ENCODE data around the gene SLC19A1.

The SLC19A1 gene

DNA sequence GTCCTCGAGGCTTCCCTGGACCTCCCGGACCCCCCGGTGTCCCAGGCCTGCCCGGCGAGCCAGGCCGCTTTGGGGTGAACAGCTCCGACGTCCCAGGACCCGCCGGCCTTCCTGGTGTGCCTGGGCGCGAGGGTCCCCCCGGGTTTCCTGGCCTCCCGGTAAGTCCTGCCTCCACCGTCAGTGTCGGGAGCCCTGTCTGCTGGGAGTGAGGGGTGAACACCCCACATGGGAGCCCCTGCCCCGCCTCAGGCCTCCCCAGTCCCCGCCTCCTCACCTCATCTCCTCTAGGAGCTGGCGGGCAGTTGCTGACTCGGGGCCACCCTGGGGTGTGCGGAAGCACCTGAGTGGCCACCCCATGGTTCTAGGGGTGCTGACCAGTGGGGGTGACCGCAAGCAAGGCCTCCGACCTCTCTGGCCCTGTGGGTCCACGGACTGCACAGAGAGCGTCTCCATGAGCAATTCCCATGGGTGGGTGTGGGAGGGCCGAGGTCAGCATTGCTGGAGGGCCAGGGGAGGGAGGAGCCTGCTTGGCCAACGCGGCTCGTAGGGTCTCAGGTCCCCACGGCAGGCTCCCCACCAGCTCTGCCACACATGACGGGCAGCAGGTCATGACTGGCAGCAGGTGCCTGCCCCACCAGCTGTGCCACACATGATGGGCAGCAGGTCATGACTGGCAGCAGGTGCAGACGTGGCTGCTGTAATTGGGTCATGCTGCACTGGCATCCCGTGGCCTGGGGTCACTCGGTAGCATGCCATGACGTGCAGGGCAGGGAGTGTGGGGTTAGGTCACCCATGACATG lies 61.3 kb downstream of the SLC19A1 start:
- no peak for DNase-seq (ENCODE audit: low read depth in 2 of 2)
- TF ChIP-seq, protein P1, sequence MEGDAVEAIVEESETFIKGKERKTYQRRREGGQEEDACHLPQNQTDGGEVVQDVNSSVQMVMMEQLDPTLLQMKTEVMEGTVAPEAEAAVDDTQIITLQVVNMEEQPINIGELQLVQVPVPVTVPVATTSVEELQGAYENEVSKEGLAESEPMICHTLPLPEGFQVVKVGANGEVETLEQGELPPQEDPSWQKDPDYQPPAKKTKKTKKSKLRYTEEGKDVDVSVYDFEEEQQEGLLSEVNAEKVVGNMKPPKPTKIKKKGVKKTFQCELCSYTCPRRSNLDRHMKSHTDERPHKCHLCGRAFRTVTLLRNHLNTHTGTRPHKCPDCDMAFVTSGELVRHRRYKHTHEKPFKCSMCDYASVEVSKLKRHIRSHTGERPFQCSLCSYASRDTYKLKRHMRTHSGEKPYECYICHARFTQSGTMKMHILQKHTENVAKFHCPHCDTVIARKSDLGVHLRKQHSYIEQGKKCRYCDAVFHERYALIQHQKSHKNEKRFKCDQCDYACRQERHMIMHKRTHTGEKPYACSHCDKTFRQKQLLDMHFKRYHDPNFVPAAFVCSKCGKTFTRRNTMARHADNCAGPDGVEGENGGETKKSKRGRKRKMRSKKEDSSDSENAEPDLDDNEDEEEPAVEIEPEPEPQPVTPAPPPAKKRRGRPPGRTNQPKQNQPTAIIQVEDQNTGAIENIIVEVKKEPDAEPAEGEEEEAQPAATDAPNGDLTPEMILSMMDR (IDR thresholded peaks at IDR 0.05; ENCODE audit: low read depth, low read length), result no peak
- no peak overlapping the region for H3K4me3 ChIP-seq (replicated peaks in 1 of 2; ENCODE audit: low read depth in 2 of 2, low read length in 2 of 2)

DNA sequence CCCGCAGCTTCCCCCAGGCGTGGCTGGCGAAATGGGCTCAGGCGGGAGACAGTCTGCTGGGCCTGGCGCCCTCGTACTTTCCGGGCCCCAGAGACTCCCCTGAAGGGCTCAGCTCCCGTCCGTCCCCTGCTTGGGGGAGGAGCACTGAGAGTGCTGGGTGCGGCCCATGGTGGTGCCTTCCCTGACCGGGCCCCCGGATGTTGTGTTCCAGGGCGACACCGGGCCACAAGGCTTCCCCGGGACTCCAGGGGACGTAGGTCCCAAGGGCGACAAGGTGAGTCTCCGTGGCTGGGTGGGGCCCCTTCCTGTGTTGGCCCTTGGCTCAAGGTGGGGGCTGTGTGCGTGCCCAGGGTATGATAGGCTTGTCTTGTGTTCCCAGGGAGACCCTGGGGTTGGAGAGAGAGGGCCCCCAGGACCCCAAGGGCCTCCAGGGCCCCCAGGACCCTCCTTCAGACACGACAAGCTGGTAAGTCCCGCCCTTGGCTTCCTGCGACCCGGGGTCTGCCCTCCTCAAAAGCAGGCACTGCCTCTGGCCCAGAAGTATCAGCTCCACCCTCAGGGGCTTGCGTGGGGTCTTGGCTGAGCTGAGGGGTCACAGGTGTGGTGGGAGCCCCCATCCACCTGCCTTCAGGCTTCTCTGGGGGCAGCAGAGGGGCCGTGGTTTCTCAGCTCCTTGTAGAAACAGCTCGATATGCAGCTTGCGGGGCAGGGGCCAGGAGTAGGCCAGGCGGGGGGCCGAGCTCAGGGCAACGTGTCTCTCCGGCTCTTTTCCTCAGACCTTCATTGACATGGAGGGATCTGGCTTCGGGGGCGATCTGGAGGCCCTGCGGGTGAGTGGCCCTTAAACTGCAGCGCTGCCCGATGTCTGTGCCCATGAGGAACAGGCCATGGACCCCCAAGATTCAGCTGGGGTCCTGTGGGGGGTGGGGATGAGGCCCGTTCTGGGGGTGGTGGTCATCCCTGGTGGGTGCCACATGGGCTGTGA lies 62.3 kb downstream of the SLC19A1 start:
- no peak for DNase-seq (ENCODE audit: low read depth in 2 of 2)
- no peak overlapping the region for H3K4me3 ChIP-seq (replicated peaks in 1 of 2; ENCODE audit: low read depth in 2 of 2, low read length in 2 of 2)
- TF ChIP-seq, protein P1 (IDR thresholded peaks at IDR 0.05; ENCODE audit: low read depth, low read length), result no peak

DNA sequence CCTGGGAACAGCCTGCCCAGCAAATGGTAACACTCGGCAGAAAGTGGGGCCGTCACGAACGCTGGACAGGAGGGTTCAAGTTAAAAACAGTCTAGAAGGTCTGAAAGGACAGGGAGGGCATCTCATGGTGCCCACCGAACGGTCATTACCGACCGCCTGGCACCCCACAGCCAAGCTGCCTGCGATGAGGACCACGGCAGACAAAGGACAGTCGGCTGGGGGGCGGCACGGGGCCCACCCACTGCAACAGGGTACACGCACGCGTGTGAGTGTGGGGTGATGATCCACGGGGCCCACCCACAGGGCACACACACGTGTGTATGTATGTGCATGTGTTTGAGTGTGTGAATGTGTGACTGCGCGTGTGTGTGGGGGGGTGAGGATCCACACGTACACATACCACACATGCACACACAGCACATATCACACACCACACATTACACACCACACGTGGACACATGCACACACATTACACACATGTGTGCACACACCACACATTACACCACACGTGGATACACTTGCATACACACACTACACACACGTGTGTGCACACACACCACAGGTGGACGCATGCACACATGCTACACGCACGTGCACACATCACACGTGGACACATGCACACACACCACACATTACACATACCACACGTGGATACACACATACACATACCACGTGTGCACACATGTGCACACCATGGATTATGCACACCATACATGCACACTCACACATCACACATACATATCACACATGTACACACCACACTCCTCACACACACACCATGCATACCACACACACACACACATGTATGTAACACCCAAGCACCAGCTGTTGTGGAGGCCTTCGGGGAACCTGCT lies 63.2 kb downstream of the SLC19A1 start:
- H3K4me3 ChIP-seq (replicated peaks in 1 of 2; ENCODE audit: low read depth in 2 of 2, low read length in 2 of 2), result no peak overlapping the region
- DNase-seq (ENCODE audit: low read depth in 2 of 2), result no peak

DNA sequence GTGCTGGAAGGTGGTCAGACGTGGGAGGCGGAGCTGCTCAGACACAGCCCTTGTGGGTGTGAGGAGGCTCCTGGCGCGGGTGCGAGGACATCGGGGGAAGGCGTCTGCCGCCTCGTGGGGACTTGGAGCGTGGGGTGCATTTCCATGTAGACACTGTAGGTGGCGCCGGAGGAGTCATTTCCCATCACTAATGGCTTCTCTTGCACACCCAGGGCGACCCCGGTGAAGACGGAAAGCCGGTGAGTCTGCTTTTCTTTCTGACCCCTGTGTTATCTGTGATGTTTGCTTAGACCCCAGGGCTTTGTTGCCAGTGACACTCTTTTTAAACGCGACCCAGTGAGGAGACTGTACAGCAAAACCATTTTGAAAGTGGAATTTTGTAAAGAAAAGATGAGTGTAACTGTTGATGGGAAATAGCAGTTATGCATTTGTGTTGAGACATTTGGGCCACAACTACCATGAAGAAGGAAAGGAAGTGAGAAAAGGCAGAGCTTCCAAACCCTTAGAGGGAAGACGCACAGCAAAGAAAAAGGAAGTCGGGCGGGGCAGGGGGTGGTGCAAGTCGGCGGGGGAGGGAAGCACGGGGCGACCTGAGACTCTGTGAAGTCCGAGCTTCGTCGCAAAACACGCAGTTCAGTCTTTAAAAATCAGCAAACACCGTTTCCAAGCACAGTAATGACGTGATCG lies 64.0 kb downstream of the SLC19A1 start:
- TF ChIP-seq, protein P1 (IDR thresholded peaks at IDR 0.05; ENCODE audit: low read depth, low read length), result peak; percentile 88
- peak; percentile 74 to 78 for DNase-seq (ENCODE audit: low read depth in 2 of 2)
- H3K4me3 ChIP-seq (replicated peaks in 1 of 2; ENCODE audit: low read depth in 2 of 2, low read length in 2 of 2), result peak overlapping the region in 1 of 2 donors; percentile 26

More for the DNA sequence above, 63.2 kb downstream of the SLC19A1 start:
- TF ChIP-seq, protein P1 (IDR thresholded peaks at IDR 0.05; ENCODE audit: low read depth, low read length), result no peak

DNA sequence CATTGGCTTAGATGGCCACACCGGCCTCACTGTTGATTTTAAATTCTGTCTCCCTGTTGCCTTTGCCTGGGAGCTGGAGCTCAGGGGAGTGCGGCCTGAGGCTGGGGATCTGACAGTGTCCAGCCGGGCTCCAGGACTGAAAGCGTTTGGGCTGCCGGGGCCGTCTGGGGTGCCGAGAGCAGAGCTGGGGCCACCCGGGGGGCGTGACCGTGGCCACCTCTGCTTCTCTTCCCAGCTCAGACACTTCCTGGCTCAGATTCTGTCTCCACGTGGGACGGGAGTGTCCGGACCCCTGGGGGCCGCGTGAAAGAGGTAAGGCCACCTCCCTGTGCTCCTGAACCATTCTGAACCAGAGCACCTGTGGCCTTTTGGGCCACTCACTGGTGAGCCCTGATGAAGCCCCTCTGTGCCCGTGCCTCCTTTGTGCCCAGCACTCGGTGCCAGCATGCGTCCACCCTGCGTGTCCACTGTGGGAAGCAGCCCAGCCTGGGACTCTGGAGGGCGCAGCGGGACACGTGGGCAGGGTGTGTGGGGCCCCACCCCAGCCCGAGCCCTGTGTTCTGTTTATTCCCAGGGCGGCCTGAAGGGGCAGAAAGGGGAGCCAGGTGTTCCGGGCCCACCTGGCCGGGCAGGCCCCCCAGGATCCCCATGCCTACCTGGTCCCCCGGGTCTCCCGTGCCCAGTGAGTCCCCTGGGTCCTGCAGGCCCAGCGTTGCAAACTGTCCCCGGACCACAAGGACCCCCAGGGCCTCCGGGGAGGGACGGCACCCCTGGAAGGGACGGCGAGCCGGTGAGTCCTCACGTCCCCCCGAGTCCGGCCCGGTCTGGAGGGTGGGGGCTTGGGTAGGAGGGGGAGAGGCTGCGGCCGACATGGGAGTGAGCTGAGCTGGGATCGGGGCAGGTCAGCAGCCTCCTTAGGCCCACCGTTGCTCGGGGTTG lies 64.8 kb downstream of the SLC19A1 start:
- TF ChIP-seq, protein P1 (IDR thresholded peaks at IDR 0.05; ENCODE audit: low read depth, low read length), result no peak
- no peak overlapping the region for H3K4me3 ChIP-seq (replicated peaks in 1 of 2; ENCODE audit: low read depth in 2 of 2, low read length in 2 of 2)
- no peak for DNase-seq (ENCODE audit: low read depth in 2 of 2)
